K562 (cell line): Measurements from ENCODE around the gene LPIN3. TPM values are rescaled to one million over a fixed set of nuclear protein-coding genes. Genes with fewer than 3 reads are reported as not detected.

ENCODE experiments used
- ATAC-seq: fragments of 200-7000 bp; cut with Tn5 transposase; 3 replicates; pipeline ENCODE4 v1.9.1; 2020; ENCODE audit warnings: moderate library complexity
- BruUV-seq: library from RNA; stranded (reverse); fragments of 400-500 nt; replicated peaks from 2 replicates; lab custom pipeline; 2021; lab: Mats Ljungman, UMichigan
- CTCF ChIA-PET: fragments of 300-600 bp; formaldehyde crosslinking; extraction: SDS; loops from one replicate; lab custom pipeline; 2021; ENCODE audit warnings: low intra/inter-chr PET ratio; lab: Yijun Ruan, JAX
- POLR2A ChIA-PET: fragments of 300-600, 350-650 bp; sonication (Branson Sonifier 250); formaldehyde crosslinking; extraction: SDS; loops from one replicate; lab custom pipeline; 2021; ENCODE audit warnings: antibody characterized with exemption, inconsistent platforms; lab: Yijun Ruan, JAX
- DNase-seq, 4 experiments: peaks; one replicate each; pipeline versions ENCODE4 v3.0.0 to v3.0.0-alpha.2; 2011 to 2018; ENCODE audit warnings: low spot score in 3 of 4, mixed read lengths in 3 of 4; ENCODE audit errors: extremely low read depth in 1 of 4
- FAIRE-seq: peaks from 2 replicates; lab custom pipeline; 2011; peaks lifted over from hg19 to GRCh38; lab: Jason Lieb, UNC
- H2AFZ ChIP-seq: 2 replicates; pipeline ENCODE4 v1.6.0; 2011; ENCODE audit warnings: low read depth, low read length, control low read depth, inconsistent platforms
- H3K27ac ChIP-seq: fragments of 200-600 bp; 3 replicates; pipeline ENCODE4 v1.8.0; 2011; ENCODE audit warnings: low read depth, mild to moderate bottlenecking, control low read depth, inconsistent platforms, low read length, moderate library complexity, mixed read lengths; ENCODE audit errors: extremely low read depth
- H3K27me3 ChIP-seq, 2 experiments: fragments of 300-600 bp in 1 of 2; 2 replicates in 1 of 2; 3 replicates in 1 of 2; pipeline versions ENCODE4 v1.6.0 to v1.8.0; 2011; ENCODE audit warnings: inconsistent platforms in 2 of 2, low read length in 2 of 2, mild to moderate bottlenecking in 1 of 2, mixed read lengths in 1 of 2, moderate library complexity in 1 of 2; ENCODE audit not compliant: control insufficient read depth in 2 of 2, insufficient read depth in 2 of 2
- H3K36me3 ChIP-seq: fragments of 300-600 bp; 3 replicates; pipeline ENCODE4 v1.8.0; 2011; ENCODE audit warnings: mild to moderate bottlenecking, low read length, inconsistent platforms; ENCODE audit not compliant: control insufficient read depth, insufficient read depth
- H3K4me1 ChIP-seq, 2 experiments: fragments of 200-600 bp in 1 of 2; replicated peaks in 1 of 2; 2 replicates in 1 of 2; 3 replicates in 1 of 2; pipeline versions ENCODE4 v1.5.1 to v1.8.0; 2011; ENCODE audit warnings: inconsistent platforms in 2 of 2, low read length in 2 of 2, mild to moderate bottlenecking in 1 of 2, mixed read lengths in 1 of 2, moderate library complexity in 1 of 2; ENCODE audit not compliant: control insufficient read depth in 2 of 2, insufficient read depth in 2 of 2
- H3K4me2 ChIP-seq: 2 replicates; pipeline ENCODE4 v1.6.1; 2011; ENCODE audit warnings: low read length, control low read depth, inconsistent platforms, mixed read lengths; ENCODE audit not compliant: insufficient read depth
- H3K4me3 ChIP-seq: fragments of 200-600 bp; sonication (generic), shearing (Covaris generic); 2 replicates; pipeline ENCODE4 v1.5.1; 2016; ENCODE audit warnings: control low read depth, inconsistent platforms
- H3K79me2 ChIP-seq: fragments of 200-600 bp; 3 replicates; pipeline ENCODE4 v1.8.0; 2011; ENCODE audit warnings: low read length, inconsistent platforms; ENCODE audit not compliant: control insufficient read depth, insufficient read depth
- H3K9ac ChIP-seq, 2 experiments: 2 replicates each; pipeline versions ENCODE4 v1.6.0 to v1.6.1; 2011; ENCODE audit warnings: low read depth in 2 of 2, low read length in 2 of 2, control low read depth in 1 of 2, inconsistent platforms in 1 of 2, mild to moderate bottlenecking in 1 of 2, mixed read lengths in 1 of 2; ENCODE audit not compliant: insufficient read depth in 1 of 2
- H3K9me1 ChIP-seq: one replicate; pipeline ENCODE4 v1.6.0; 2011; ENCODE audit warnings: inconsistent platforms, mild to moderate bottlenecking, low read length, moderate library complexity; ENCODE audit not compliant: control insufficient read depth, insufficient read depth
- H3K9me3 ChIP-seq: replicated peaks from 2 replicates; pipeline ENCODE4 v1.5.1; 2011; ENCODE audit warnings: low read depth, low read length, inconsistent platforms; ENCODE audit not compliant: control insufficient read depth, insufficient read depth
- H4K20me1 ChIP-seq: replicated peaks from 2 replicates; pipeline ENCODE4 v1.6.1; 2011; ENCODE audit warnings: low read length, inconsistent platforms, mixed read lengths; ENCODE audit not compliant: control insufficient read depth, insufficient read depth
- ATF7 ChIP-seq: fragments of 450-650 bp; IDR thresholded peaks from 2 replicates; pipeline ENCODE4 v1.7.1; 2014; ENCODE audit warnings: mild to moderate bottlenecking, moderate library complexity
- BACH1 ChIP-seq: fragments of 200-800 bp; sonication (Bioruptor generic); IDR thresholded peaks from 2 replicates; pipeline ENCODE4 v1.6.1; 2016; ENCODE audit warnings: missing genetic modification characterization, missing compliant biosample characterization
- CBX8 ChIP-seq: fragments of 200-600 bp; sonication (generic); IDR thresholded peaks from 2 replicates; pipeline ENCODE4 v1.6.1; 2012; ENCODE audit warnings: borderline replicate concordance, mixed run types, low read depth, mild to moderate bottlenecking, moderate library complexity, mixed read lengths, low read length, control low read depth, inconsistent platforms; ENCODE audit not compliant: poor library complexity, severe bottlenecking; ENCODE audit errors: extremely low read depth
- CEBPG ChIP-seq, 3 experiments: fragments of 200-800 bp in 1 of 3; sonication (Bioruptor generic) in 1 of 3; sonication (generic) in 1 of 3; formaldehyde crosslinking in 1 of 3; IDR thresholded peaks in 2 of 3; conservative IDR thresholded peaks in 1 of 3; 2 replicates each; pipeline versions ENCODE4 v1.6.1 to v1.8.0; 2016 to 2022; ENCODE audit warnings: missing compliant biosample characterization in 2 of 3, missing genetic modification characterization in 2 of 3, mild to moderate bottlenecking in 1 of 3, missing genetic modification reagents in 1 of 3
- CTCF ChIP-seq, 3 experiments: IDR thresholded peaks in 2 of 3; conservative IDR thresholded peaks in 1 of 3; 2 replicates each; pipeline ENCODE4 v1.5.1; 2011 to 2012; ENCODE audit warnings: low read length in 3 of 3, mild to moderate bottlenecking in 3 of 3, control low read depth in 2 of 3, improper control_type of control experiment in 1 of 3, inconsistent platforms in 1 of 3, low read depth in 1 of 3, mixed read lengths in 1 of 3, moderate library complexity in 1 of 3; ENCODE audit not compliant: insufficient read depth in 2 of 3
- ETV5 ChIP-seq: sonication (generic); formaldehyde crosslinking; IDR thresholded peaks from 2 replicates; pipeline ENCODE4 v1.4.0; 2020; ENCODE audit warnings: low read depth, mild to moderate bottlenecking, missing genetic modification reagents
- JUNB ChIP-seq: fragments of 450-650 bp; formaldehyde crosslinking; conservative IDR thresholded peaks from 2 replicates; pipeline ENCODE4 v1.4.0; 2020; ENCODE audit warnings: mild to moderate bottlenecking
- MITF ChIP-seq: IDR thresholded peaks from 2 replicates; pipeline ENCODE4 v1.6.1; 2014; ENCODE audit warnings: antibody characterized with exemption
- PML ChIP-seq: IDR thresholded peaks from 2 replicates; pipeline ENCODE4 v1.6.1; 2012; ENCODE audit warnings: low read length, inconsistent platforms
- POLR2H ChIP-seq: IDR thresholded peaks from 2 replicates; pipeline ENCODE4 v1.6.1; 2016; ENCODE audit warnings: missing genetic modification characterization, low read depth, mild to moderate bottlenecking, control low read depth, missing compliant biosample characterization, moderate library complexity
- SAP30 ChIP-seq: fragments of 200-600 bp; sonication (generic); IDR thresholded peaks from 2 replicates; pipeline ENCODE4 v1.6.1; 2012; ENCODE audit warnings: borderline replicate concordance, low read depth, mild to moderate bottlenecking, moderate library complexity, low read length, control low read depth, inconsistent platforms; ENCODE audit not compliant: insufficient read depth, poor library complexity, severe bottlenecking
- ZBTB17 ChIP-seq: fragments of 450-650 bp; formaldehyde crosslinking; IDR thresholded peaks from 2 replicates; pipeline ENCODE4 v1.4.0; 2020; ENCODE audit warnings: mild to moderate bottlenecking
- ZNF263 ChIP-seq: sonication (generic); formaldehyde crosslinking; IDR thresholded peaks from 2 replicates; pipeline ENCODE4 v1.8.0; 2022; ENCODE audit warnings: mild to moderate bottlenecking, missing genetic modification reagents, borderline replicate concordance
- ZNF436 ChIP-seq: fragments of 250-450, 450-650 bp; sonication (Bioruptor Pico); formaldehyde crosslinking; IDR thresholded peaks from 2 replicates; pipeline ENCODE4 v1.7.0; 2020; ENCODE audit warnings: mild to moderate bottlenecking
- WGBS: fragments of 100-300 bp; shearing (Covaris generic); methylation state at CpG from one replicate; pipeline ENCODE4 v1.1.6; 2016; ENCODE audit warnings: low coverage, mixed read lengths; ENCODE audit not compliant: insufficient coverage; ENCODE audit errors: missing lambda C conversion rate; 5-methylcytosine and 5-hydroxymethylcytosine counted together
- in situ Hi-C: fragments of 300-500 bp; cut with MboI; formaldehyde crosslinking; loops from 4 replicates; pipeline ENCODE4 v1.15.0; 2018; ENCODE audit warnings: inconsistent platforms, mixed read lengths
- intact Hi-C: fragments of 100-400 bp; cut with micrococcal nuclease; formaldehyde crosslinking; loops from 2 replicates; pipeline ENCODE4 v1.14.2; 2022
- polyA plus RNA-seq, 8 experiments: library from polyadenylated mRNA; depleted of rRNA in 4 of 8; stranded (reverse) in 5 of 8; unstranded in 3 of 8; fragments of >200 nt; fragmentation: Nextera tagmentation in 2 of 8; fragmentation: Illumina TruSeq in 1 of 8; extraction: Ambion mirVana in 2 of 8; extraction: Trizol in 1 of 8; gene quantifications; 2 replicates each; pipeline versions ENCODE4 v1.2.1 to v1.2.3, GENCODE V29; 2011 to 2014; ENCODE audit warnings: inconsistent platforms in 1 of 8, missing spikeins in 1 of 8
- total RNA-seq, 7 experiments: library from RNA; depleted of rRNA in 6 of 7; stranded (reverse); fragments of >200 nt in 6 of 7; fragmentation: Illumina TruSeq in 2 of 7; extraction: Trizol in 2 of 7; gene quantifications; 2 replicates each; pipeline versions ENCODE4 v1.2.1 to v1.2.3, GENCODE V29; 2011 to 2021; ENCODE audit warnings: low replicate concordance in 1 of 7
- TF ChIP-seq, protein P1 (sequence below): fragments of 450-650 bp; IDR thresholded peaks from 2 replicates; pipeline ENCODE4 v1.6.1; 2018; ENCODE audit not compliant: partially characterized antibody

Gene LPIN3
- total and polyA plus RNA-seq, 9 of the 15 experiments (the other 6 are each of a cell fraction or from before 2014, with no cell fraction given) = 2.2 to 10.4 (median 5.9) TPM

- no peak for ATAC-seq
- Histone ChIP-seq H3K27me3 (no peaks in the 10 kb centered on the region), H3K9me3 (no peaks in the 10 kb centered on the region), H4K20me1 (no peaks in the 10 kb centered on the region; the same call in 1 of the 2 replicates), H3K4me3 (no peak overlapping the region), H3K9me1 (no peaks in the 10 kb centered on the region), H3K4me2 (no peak overlapping the region), H3K36me3 (peaks cover 47% of the 10 kb centered on the region; the same call in 2 of the 3 replicates), H3K9ac (no peak overlapping the region), H3K27ac (no peak overlapping the region), H3K79me2 (no peaks in the 10 kb centered on the region), H3K4me1 (peaks cover 0 to 4% of the 10 kb centered on the region in 2 experiments; a peak in 3 of 5 replicates), H2AFZ (no peak overlapping the region)
- BruUV-seq = no TSS peak
- intact Hi-C loops (no loop called here), in situ Hi-C loops (no loop called here)
- 91% methylated on average over 3 of the region's 3 CpGs for WGBS
- ChIA-PET POLR2A (no interaction called here), CTCF (no interaction called here)
- DNase-seq = no peak
- no peak for FAIRE-seq
- TF ChIP-seq, protein P1, sequence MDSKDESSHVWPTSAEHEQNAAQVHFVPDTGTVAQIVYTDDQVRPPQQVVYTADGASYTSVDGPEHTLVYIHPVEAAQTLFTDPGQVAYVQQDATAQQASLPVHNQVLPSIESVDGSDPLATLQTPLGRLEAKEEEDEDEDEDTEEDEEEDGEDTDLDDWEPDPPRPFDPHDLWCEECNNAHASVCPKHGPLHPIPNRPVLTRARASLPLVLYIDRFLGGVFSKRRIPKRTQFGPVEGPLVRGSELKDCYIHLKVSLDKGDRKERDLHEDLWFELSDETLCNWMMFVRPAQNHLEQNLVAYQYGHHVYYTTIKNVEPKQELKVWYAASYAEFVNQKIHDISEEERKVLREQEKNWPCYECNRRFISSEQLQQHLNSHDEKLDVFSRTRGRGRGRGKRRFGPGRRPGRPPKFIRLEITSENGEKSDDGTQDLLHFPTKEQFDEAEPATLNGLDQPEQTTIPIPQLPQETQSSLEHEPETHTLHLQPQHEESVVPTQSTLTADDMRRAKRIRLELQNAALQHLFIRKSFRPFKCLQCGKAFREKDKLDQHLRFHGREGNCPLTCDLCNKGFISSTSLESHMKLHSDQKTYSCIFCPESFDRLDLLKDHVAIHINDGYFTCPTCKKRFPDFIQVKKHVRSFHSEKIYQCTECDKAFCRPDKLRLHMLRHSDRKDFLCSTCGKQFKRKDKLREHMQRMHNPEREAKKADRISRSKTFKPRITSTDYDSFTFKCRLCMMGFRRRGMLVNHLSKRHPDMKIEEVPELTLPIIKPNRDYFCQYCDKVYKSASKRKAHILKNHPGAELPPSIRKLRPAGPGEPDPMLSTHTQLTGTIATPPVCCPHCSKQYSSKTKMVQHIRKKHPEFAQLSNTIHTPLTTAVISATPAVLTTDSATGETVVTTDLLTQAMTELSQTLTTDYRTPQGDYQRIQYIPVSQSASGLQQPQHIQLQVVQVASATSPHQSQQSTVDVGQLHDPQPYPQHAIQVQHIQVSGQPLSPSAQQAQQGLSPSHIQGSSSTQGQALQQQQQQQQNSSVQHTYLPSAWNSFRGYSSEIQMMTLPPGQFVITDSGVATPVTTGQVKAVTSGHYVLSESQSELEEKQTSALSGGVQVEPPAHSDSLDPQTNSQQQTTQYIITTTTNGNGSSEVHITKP = no peak
- TF ChIP-seq BACH1 (no peak), ATF7 (no peak), ZNF436 (CRISPR knock-in tag) (no peak), CTCF (IDR thresholded peaks at IDR 0.05 in 2 of 3, conservative IDR thresholded peaks at IDR 0.05 in 1 of 3; ENCODE audit: insufficient read depth in 2 of 3, low read depth in 1 of 3, low read length in 3 of 3) (no peak), ZNF263 (CRISPR knock-in tag) (no peak), CEBPG (CRISPR knock-in tag; IDR thresholded peaks at IDR 0.05) (no peak), CEBPG (tag; conservative IDR thresholded peaks at IDR 0.05 in 1 of 2, IDR thresholded peaks at IDR 0.05 in 1 of 2) (no peak), CBX8 (no peak), MITF (no peak), ZBTB17 (no peak), SAP30 (no peak), ETV5 (no peak), POLR2H (no peak), JUNB (CRISPR knock-in tag) (no peak), PML (no peak)
Measured at GRCh38 chr20:41405436-41405835, 64.8 kb downstream of the LPIN3 start.
